D721Med (cell line): Measurements from ENCODE around the gene CBLB.

ENCODE experiments used
- DNase-seq: peaks from one replicate; pipeline ENCODE4 v3.0.0; 2011; ENCODE audit warnings: low spot score; ENCODE audit not compliant: insufficient read length
- FAIRE-seq: peaks from 2 replicates; lab custom pipeline; 2011; peaks lifted over from hg19 to GRCh38; lab: Jason Lieb, UNC
- CTCF ChIP-seq: IDR thresholded peaks from 2 replicates; pipeline ENCODE4 v1.5.1; 2012; ENCODE audit warnings: mild to moderate bottlenecking, control low read depth; ENCODE audit not compliant: insufficient read depth; ENCODE audit errors: missing control alignments

CBLB gene

GRCh38 chr3:105868742-105869530 lies at the start of gene CBLB:
Gene CBLB (minus strand): TSS chr3:105869012. CDS start chr3:105867577, 1,435 bp downstream.
- no peak for TF ChIP-seq CTCF
- peak; percentile 41 for DNase-seq
- no peak for FAIRE-seq

- DNase-seq (no peak), FAIRE-seq (no peak)
- no peak for TF ChIP-seq CTCF
These were observed 48.0 kb upstream of the CBLB start for GRCh38 chr3:105916767-105917166.

- TF ChIP-seq CTCF = no peak
- DNase-seq (no peak), FAIRE-seq (no peak)
These were observed 46.7 kb upstream of the CBLB start for GRCh38 chr3:105915524-105915923.

DNA sequence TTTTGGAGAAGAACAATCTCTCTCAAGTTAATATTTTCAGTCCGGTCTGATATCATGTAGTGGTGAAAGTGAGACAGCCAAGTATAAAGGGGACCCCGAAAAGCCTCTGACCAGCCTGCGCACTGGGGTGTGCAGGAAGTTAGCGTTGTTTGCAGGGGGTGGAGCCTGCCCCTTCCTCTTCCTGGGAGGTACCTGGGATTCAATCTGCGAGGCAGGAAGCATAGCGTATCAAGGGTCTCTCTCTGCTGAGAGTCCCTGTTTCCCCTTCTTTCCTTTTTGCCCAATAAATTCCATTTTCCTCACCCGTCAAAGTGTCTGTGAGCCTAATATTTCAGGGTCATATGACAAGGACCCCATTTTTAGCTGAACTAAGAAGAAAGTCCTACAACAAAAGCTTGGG lies 44.8 kb upstream of the CBLB start:
- DNase-seq = no peak
- TF ChIP-seq CTCF = no peak
- FAIRE-seq = no peak

- TF ChIP-seq CTCF = no peak
- DNase-seq = no peak
- FAIRE-seq = no peak
These were observed 44.1 kb upstream of the CBLB start for GRCh38 chr3:105912891-105913290.

DNA sequence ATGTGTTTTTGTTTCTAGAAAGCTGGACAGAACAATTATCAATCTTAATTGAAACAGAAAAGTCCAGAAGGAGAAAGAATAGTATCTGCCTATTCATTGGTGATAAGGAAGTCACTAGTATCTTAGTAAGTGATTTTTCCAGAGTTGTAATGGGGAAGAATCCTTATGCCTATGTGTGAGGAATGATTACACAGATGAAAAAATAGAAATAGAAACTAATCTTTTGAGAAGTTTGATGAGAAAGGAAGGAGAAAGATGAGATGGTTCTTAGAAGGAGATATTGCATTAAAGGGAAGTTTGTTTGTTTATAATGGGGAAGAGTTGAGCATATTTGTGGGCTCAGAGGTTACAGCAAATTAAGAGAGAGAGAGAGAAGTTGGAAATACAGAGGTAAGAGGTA lies 42.7 kb upstream of the CBLB start:
- no peak for TF ChIP-seq CTCF
- DNase-seq (no peak), FAIRE-seq (no peak)

GRCh38 chr3:105907777-105908176 lies 39.0 kb upstream of the CBLB start:
- no peak for TF ChIP-seq CTCF
- FAIRE-seq (no peak), DNase-seq (no peak)
